DOHH2 (cell line): ENCODE results near the gene STOML3.

ENCODE experiments used
- H3F3A ChIP-seq: fragments of 200-600 bp; sonication (generic), shearing (Covaris generic); 2 replicates; pipeline ENCODE4 v1.6.0; 2016; ENCODE audit warnings: antibody characterized with exemption, mild to moderate bottlenecking; ENCODE audit not compliant: control insufficient read depth, insufficient read depth
- H3K27ac ChIP-seq: fragments of 200-600 bp; sonication (generic); 2 replicates; pipeline ENCODE4 v1.5.1; 2014; ENCODE audit warnings: low read depth, mild to moderate bottlenecking, low read length, moderate library complexity
- H3K27me3 ChIP-seq: fragments of 200-600 bp; sonication (generic); 2 replicates; pipeline ENCODE4 v1.6.1; 2014; ENCODE audit warnings: mild to moderate bottlenecking, low read length, mixed read lengths; ENCODE audit not compliant: control insufficient read depth
- H3K36me3 ChIP-seq: fragments of 200-600 bp; sonication (generic); 2 replicates; pipeline ENCODE4 v1.6.1; 2014; ENCODE audit warnings: mild to moderate bottlenecking, low read length, moderate library complexity, mixed read lengths; ENCODE audit not compliant: control insufficient read depth
- H3K4me1 ChIP-seq: fragments of 200-600 bp; sonication (generic); 2 replicates; pipeline ENCODE4 v1.6.1; 2014; ENCODE audit warnings: mild to moderate bottlenecking, low read length, mixed read lengths; ENCODE audit not compliant: control insufficient read depth
- H3K4me2 ChIP-seq: fragments of 200-600 bp; sonication (generic); 2 replicates; pipeline ENCODE4 v1.6.0; 2014; ENCODE audit warnings: mild to moderate bottlenecking, low read length, moderate library complexity
- H3K4me3 ChIP-seq: fragments of 200-600 bp; sonication (generic); 2 replicates; pipeline ENCODE4 v1.5.1; 2014; ENCODE audit warnings: mild to moderate bottlenecking, low read length, mixed read lengths
- H3K79me2 ChIP-seq: fragments of 200-600 bp; sonication (generic); 2 replicates; pipeline ENCODE4 v1.6.1; 2014; ENCODE audit warnings: mild to moderate bottlenecking, low read length, mixed read lengths; ENCODE audit not compliant: control insufficient read depth
- H3K9me2 ChIP-seq: fragments of 200-600 bp; sonication (generic); replicated peaks from 2 replicates; pipeline ENCODE4 v1.6.1; 2014; ENCODE audit warnings: mild to moderate bottlenecking, low read length, mixed read lengths; ENCODE audit not compliant: control insufficient read depth
- H3K9me3 ChIP-seq: fragments of 200-600 bp; sonication (generic); 2 replicates; pipeline ENCODE4 v1.6.1; 2014; ENCODE audit warnings: antibody characterized with exemption, low read length, mixed read lengths; ENCODE audit not compliant: control insufficient read depth, insufficient read depth
- H4K20me1 ChIP-seq: fragments of 200-600 bp; sonication (generic); 2 replicates; pipeline ENCODE4 v1.6.0; 2014; ENCODE audit warnings: low read depth, mild to moderate bottlenecking, antibody characterized with exemption, low read length, moderate library complexity; ENCODE audit not compliant: control insufficient read depth, insufficient read depth
- CTCF ChIP-seq: fragments of 200-600 bp; sonication (generic); IDR thresholded peaks from one replicate; pipeline ENCODE4 v1.5.1; 2014; ENCODE audit warnings: antibody characterized with exemption, mild to moderate bottlenecking, low read depth, low read length; ENCODE audit not compliant: poor library complexity, severe bottlenecking
- EZH2phosphoT487 ChIP-seq: fragments of 200-600 bp; sonication (generic); IDR thresholded peaks from 2 replicates; pipeline ENCODE4 v1.6.1; 2017; ENCODE audit warnings: borderline replicate concordance, mild to moderate bottlenecking, antibody characterized with exemption, low read length, moderate library complexity, mixed read lengths

STOML3 gene

GRCh38 chr13:38979891-38980749, 10.5 kb downstream of the STOML3 start:
- Histone ChIP-seq H3K36me3 (no peaks in the 10 kb centered on the region), H3K4me2 (no peak overlapping the region), H3K27ac (no peak overlapping the region), H3F3A (no peaks in the 10 kb centered on the region), H3K27me3 (no peaks in the 10 kb centered on the region), H3K9me2 (no peaks in the 10 kb centered on the region), H3K4me3 (no peak overlapping the region), H3K79me2 (no peaks in the 10 kb centered on the region), H3K9me3 (no peaks in the 10 kb centered on the region), H4K20me1 (no peaks in the 10 kb centered on the region), H3K4me1 (no peaks in the 10 kb centered on the region)
- no peak for TF ChIP-seq CTCF
- no peak for TF ChIP-seq EZH2phosphoT487

GRCh38 chr13:38970380-38971051, 20.1 kb downstream of the STOML3 start:
- no peaks in the 10 kb centered on the region for H3K9me3 ChIP-seq
- H3F3A ChIP-seq = no peaks in the 10 kb centered on the region
- no peak for TF ChIP-seq CTCF
- TF ChIP-seq EZH2phosphoT487 = no peak
- H3K4me2 ChIP-seq = no peak overlapping the region
- H3K4me3 ChIP-seq = no peak overlapping the region
- no peaks in the 10 kb centered on the region for H3K4me1 ChIP-seq
- no peak overlapping the region for H3K27ac ChIP-seq
- no peaks in the 10 kb centered on the region for H3K27me3 ChIP-seq
- no peaks in the 10 kb centered on the region for H3K9me2 ChIP-seq
- no peaks in the 10 kb centered on the region for H4K20me1 ChIP-seq
- H3K79me2 ChIP-seq = no peaks in the 10 kb centered on the region
- H3K36me3 ChIP-seq = no peaks in the 10 kb centered on the region

GRCh38 chr13:38969187-38969586, 21.4 kb downstream of the STOML3 start:
- Histone ChIP-seq H3F3A (no peaks in the 10 kb centered on the region), H4K20me1 (no peaks in the 10 kb centered on the region), H3K36me3 (no peaks in the 10 kb centered on the region), H3K9me3 (no peaks in the 10 kb centered on the region), H3K9me2 (no peaks in the 10 kb centered on the region), H3K4me1 (no peaks in the 10 kb centered on the region), H3K79me2 (no peaks in the 10 kb centered on the region), H3K4me2 (no peak overlapping the region), H3K27ac (no peak overlapping the region), H3K27me3 (no peaks in the 10 kb centered on the region), H3K4me3 (no peak overlapping the region)
- TF ChIP-seq CTCF = no peak
- TF ChIP-seq EZH2phosphoT487 = no peak
